K562 (cell line): ENCODE measurements around the gene STX19. TPM values are rescaled to one million over a fixed set of nuclear protein-coding genes. Genes with fewer than 3 reads are reported as not detected.
A peak's percentile ranks its signal among the peaks of the same experiment; 100 is the strongest.

Experiments
- ATAC-seq: fragments of 200-7000 bp; cut with Tn5 transposase; 3 replicates; pipeline ENCODE4 v1.9.1; 2020; ENCODE audit warnings: moderate library complexity
- BruUV-seq: library from RNA; stranded (reverse); fragments of 400-500 nt; replicated peaks from 2 replicates; lab custom pipeline; 2021; lab: Mats Ljungman, UMichigan
- CTCF ChIA-PET: fragments of 300-600 bp; formaldehyde crosslinking; extraction: SDS; loops from one replicate; lab custom pipeline; 2021; ENCODE audit warnings: low intra/inter-chr PET ratio; lab: Yijun Ruan, JAX
- POLR2A ChIA-PET: fragments of 300-600, 350-650 bp; sonication (Branson Sonifier 250); formaldehyde crosslinking; extraction: SDS; loops from one replicate; lab custom pipeline; 2021; ENCODE audit warnings: antibody characterized with exemption, inconsistent platforms; lab: Yijun Ruan, JAX
- DNase-seq, 4 experiments: peaks; one replicate each; pipeline versions ENCODE4 v3.0.0 to v3.0.0-alpha.2; 2011 to 2018; ENCODE audit warnings: low spot score in 3 of 4, mixed read lengths in 3 of 4; ENCODE audit errors: extremely low read depth in 1 of 4
- FAIRE-seq: peaks from 2 replicates; lab custom pipeline; 2011; peaks lifted over from hg19 to GRCh38; lab: Jason Lieb, UNC
- H2AFZ ChIP-seq: 2 replicates; pipeline ENCODE4 v1.6.0; 2011; ENCODE audit warnings: low read depth, low read length, control low read depth, inconsistent platforms
- H3K27ac ChIP-seq: fragments of 200-600 bp; 3 replicates; pipeline ENCODE4 v1.8.0; 2011; ENCODE audit warnings: low read depth, mild to moderate bottlenecking, control low read depth, inconsistent platforms, low read length, moderate library complexity, mixed read lengths; ENCODE audit errors: extremely low read depth
- H3K27me3 ChIP-seq, 2 experiments: fragments of 300-600 bp in 1 of 2; 2 replicates in 1 of 2; 3 replicates in 1 of 2; pipeline versions ENCODE4 v1.6.0 to v1.8.0; 2011; ENCODE audit warnings: inconsistent platforms in 2 of 2, low read length in 2 of 2, mild to moderate bottlenecking in 1 of 2, mixed read lengths in 1 of 2, moderate library complexity in 1 of 2; ENCODE audit not compliant: control insufficient read depth in 2 of 2, insufficient read depth in 2 of 2
- H3K36me3 ChIP-seq: fragments of 300-600 bp; 3 replicates; pipeline ENCODE4 v1.8.0; 2011; ENCODE audit warnings: mild to moderate bottlenecking, low read length, inconsistent platforms; ENCODE audit not compliant: control insufficient read depth, insufficient read depth
- H3K4me1 ChIP-seq, 2 experiments: fragments of 200-600 bp in 1 of 2; replicated peaks in 1 of 2; 2 replicates in 1 of 2; 3 replicates in 1 of 2; pipeline versions ENCODE4 v1.5.1 to v1.8.0; 2011; ENCODE audit warnings: inconsistent platforms in 2 of 2, low read length in 2 of 2, mild to moderate bottlenecking in 1 of 2, mixed read lengths in 1 of 2, moderate library complexity in 1 of 2; ENCODE audit not compliant: control insufficient read depth in 2 of 2, insufficient read depth in 2 of 2
- H3K4me2 ChIP-seq: 2 replicates; pipeline ENCODE4 v1.6.1; 2011; ENCODE audit warnings: low read length, control low read depth, inconsistent platforms, mixed read lengths; ENCODE audit not compliant: insufficient read depth
- H3K4me3 ChIP-seq: fragments of 200-600 bp; sonication (generic), shearing (Covaris generic); 2 replicates; pipeline ENCODE4 v1.5.1; 2016; ENCODE audit warnings: control low read depth, inconsistent platforms
- H3K79me2 ChIP-seq: fragments of 200-600 bp; 3 replicates; pipeline ENCODE4 v1.8.0; 2011; ENCODE audit warnings: low read length, inconsistent platforms; ENCODE audit not compliant: control insufficient read depth, insufficient read depth
- H3K9ac ChIP-seq, 2 experiments: 2 replicates each; pipeline versions ENCODE4 v1.6.0 to v1.6.1; 2011; ENCODE audit warnings: low read depth in 2 of 2, low read length in 2 of 2, control low read depth in 1 of 2, inconsistent platforms in 1 of 2, mild to moderate bottlenecking in 1 of 2, mixed read lengths in 1 of 2; ENCODE audit not compliant: insufficient read depth in 1 of 2
- H3K9me1 ChIP-seq: one replicate; pipeline ENCODE4 v1.6.0; 2011; ENCODE audit warnings: inconsistent platforms, mild to moderate bottlenecking, low read length, moderate library complexity; ENCODE audit not compliant: control insufficient read depth, insufficient read depth
- H3K9me3 ChIP-seq: replicated peaks from 2 replicates; pipeline ENCODE4 v1.5.1; 2011; ENCODE audit warnings: low read depth, low read length, inconsistent platforms; ENCODE audit not compliant: control insufficient read depth, insufficient read depth
- H4K20me1 ChIP-seq: replicated peaks from 2 replicates; pipeline ENCODE4 v1.6.1; 2011; ENCODE audit warnings: low read length, inconsistent platforms, mixed read lengths; ENCODE audit not compliant: control insufficient read depth, insufficient read depth
- ARID1B ChIP-seq: fragments of 450-650 bp; IDR thresholded peaks from 2 replicates; pipeline ENCODE4 v1.6.1; 2016; ENCODE audit warnings: antibody characterized with exemption, mild to moderate bottlenecking, inconsistent platforms
- C11orf30 ChIP-seq: fragments of 450-650 bp; IDR thresholded peaks from 2 replicates; pipeline ENCODE4 v1.6.1; 2016; ENCODE audit warnings: low read depth, mild to moderate bottlenecking
- CBFA2T3 ChIP-seq: fragments of 450-650 bp; IDR thresholded peaks from 2 replicates; pipeline ENCODE4 v1.6.1; 2017
- CEBPB ChIP-seq: fragments of 450-650 bp; IDR thresholded peaks from 2 replicates; pipeline ENCODE4 v1.6.1; 2016; ENCODE audit warnings: missing genetic modification characterization, missing compliant biosample characterization
- DPF2 ChIP-seq: fragments of 450-650 bp; IDR thresholded peaks from 2 replicates; pipeline ENCODE4 v1.6.1; 2016
- HDAC1 ChIP-seq, 2 experiments: fragments of 450-650 bp; IDR thresholded peaks; 2 replicates each; pipeline ENCODE4 v1.6.1; 2016 to 2017; ENCODE audit warnings: inconsistent platforms in 1 of 2, mild to moderate bottlenecking in 1 of 2, moderate library complexity in 1 of 2
- KDM1A ChIP-seq, 2 experiments: fragments of 450-650 bp; IDR thresholded peaks; 2 replicates each; pipeline ENCODE4 v1.6.1; 2016; ENCODE audit warnings: mild to moderate bottlenecking in 2 of 2
- MAFF ChIP-seq: IDR thresholded peaks from 2 replicates; pipeline ENCODE4 v1.6.1; 2012; ENCODE audit warnings: low read length, improper control_type of control experiment
- MAFG ChIP-seq: fragments of 450-650 bp; conservative IDR thresholded peaks from 2 replicates; pipeline ENCODE4 v1.6.1; 2016; ENCODE audit warnings: missing genetic modification characterization, missing compliant biosample characterization
- MAFK ChIP-seq: IDR thresholded peaks from 2 replicates; pipeline ENCODE4 v1.6.1; 2011; ENCODE audit warnings: low read length, improper control_type of control experiment
- MCM3 ChIP-seq: fragments of 450-650 bp; IDR thresholded peaks from 2 replicates; pipeline ENCODE4 v1.6.1; 2016
- NFE2 ChIP-seq: IDR thresholded peaks from 2 replicates; pipeline ENCODE4 v1.6.1; 2014; ENCODE audit warnings: antibody characterized with exemption, low read depth
- RCOR1 ChIP-seq, 2 experiments: IDR thresholded peaks; 2 replicates each; pipeline ENCODE4 v1.6.1; 2012; ENCODE audit warnings: low read depth in 2 of 2, low read length in 2 of 2, borderline replicate concordance in 1 of 2, improper control_type of control experiment in 1 of 2
- SIN3A ChIP-seq, 2 experiments: fragments of 150-350 bp in 1 of 2; IDR thresholded peaks; 2 replicates each; pipeline ENCODE4 v1.6.1; 2011 to 2016; ENCODE audit warnings: borderline replicate concordance in 2 of 2, low read depth in 2 of 2, low read length in 2 of 2, mild to moderate bottlenecking in 2 of 2, moderate library complexity in 2 of 2; ENCODE audit not compliant: control insufficient read depth in 1 of 2
- SMARCA4 ChIP-seq: fragments of 450-650 bp; IDR thresholded peaks from 2 replicates; pipeline ENCODE4 v1.6.1; 2016
- TAF15 ChIP-seq: fragments of 200-400 bp; formaldehyde crosslinking; IDR thresholded peaks from 2 replicates; pipeline ENCODE4 v1.6.1; 2017; ENCODE audit warnings: mild to moderate bottlenecking, low read depth, low read length, moderate library complexity
- ZNF316 ChIP-seq: fragments of 450-650 bp; IDR thresholded peaks from 2 replicates; pipeline ENCODE4 v1.6.1; 2016
- WGBS: fragments of 100-300 bp; shearing (Covaris generic); methylation state at CpG from one replicate; pipeline ENCODE4 v1.1.6; 2016; ENCODE audit warnings: low coverage, mixed read lengths; ENCODE audit not compliant: insufficient coverage; ENCODE audit errors: missing lambda C conversion rate; 5-methylcytosine and 5-hydroxymethylcytosine counted together
- in situ Hi-C: fragments of 300-500 bp; cut with MboI; formaldehyde crosslinking; loops from 4 replicates; pipeline ENCODE4 v1.15.0; 2018; ENCODE audit warnings: inconsistent platforms, mixed read lengths
- intact Hi-C: fragments of 100-400 bp; cut with micrococcal nuclease; formaldehyde crosslinking; loops from 2 replicates; pipeline ENCODE4 v1.14.2; 2022
- polyA plus RNA-seq, 8 experiments: library from polyadenylated mRNA; depleted of rRNA in 4 of 8; stranded (reverse) in 5 of 8; unstranded in 3 of 8; fragments of >200 nt; fragmentation: Nextera tagmentation in 2 of 8; fragmentation: Illumina TruSeq in 1 of 8; extraction: Ambion mirVana in 2 of 8; extraction: Trizol in 1 of 8; gene quantifications; 2 replicates each; pipeline versions ENCODE4 v1.2.1 to v1.2.3, GENCODE V29; 2011 to 2014; ENCODE audit warnings: inconsistent platforms in 1 of 8, missing spikeins in 1 of 8
- total RNA-seq, 7 experiments: library from RNA; depleted of rRNA in 6 of 7; stranded (reverse); fragments of >200 nt in 6 of 7; fragmentation: Illumina TruSeq in 2 of 7; extraction: Trizol in 2 of 7; gene quantifications; 2 replicates each; pipeline versions ENCODE4 v1.2.1 to v1.2.3, GENCODE V29; 2011 to 2021; ENCODE audit warnings: low replicate concordance in 1 of 7
- TF ChIP-seq, protein P1 (sequence below): fragments of 450-650 bp; conservative IDR thresholded peaks from 2 replicates; pipeline ENCODE4 v1.6.1; 2016; ENCODE audit warnings: missing genetic modification characterization, low read depth, mild to moderate bottlenecking, control low read depth, missing compliant biosample characterization

The STX19 gene
- total and polyA plus RNA-seq, 9 of the 15 experiments (the other 6 are each of a cell fraction or from before 2014, with no cell fraction given) = 0.04 TPM; not detected in 8

DNA sequence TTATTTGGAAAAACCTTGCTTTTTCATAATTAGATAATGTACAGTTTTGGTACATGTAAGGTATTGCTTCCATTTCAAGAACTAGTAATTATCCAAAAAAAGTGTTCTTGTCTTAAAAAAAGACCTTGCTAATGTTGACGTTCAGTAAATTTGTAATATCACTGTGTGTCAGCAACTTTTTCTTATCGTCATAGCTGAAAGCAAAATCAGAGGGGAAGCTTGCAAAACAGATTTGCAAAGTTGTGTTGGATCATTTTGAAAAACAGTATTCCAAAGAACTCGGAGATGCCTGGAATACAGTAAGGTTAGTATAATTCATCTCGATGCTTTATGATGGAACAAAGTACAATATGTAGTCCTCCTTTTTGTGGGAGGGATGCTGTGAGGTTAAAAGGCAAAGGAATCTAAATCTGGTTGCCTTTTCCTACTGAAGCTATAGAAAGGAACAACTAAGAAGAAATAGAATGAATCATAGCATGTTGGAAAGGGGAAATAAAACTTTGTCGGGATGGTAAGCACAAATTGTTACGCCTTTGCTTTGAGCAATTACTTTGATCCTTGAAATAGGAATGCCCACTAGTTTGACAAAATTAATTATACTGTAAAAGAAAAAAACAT is 36.0 kb upstream of the STX19 start:
- H3K79me2 ChIP-seq = peaks cover 29% of the 10 kb centered on the region
- peak overlapping the region in 1 of 2 experiments; percentile 80; a peak in 2 of 4 replicates for H3K9ac ChIP-seq
- H3K27me3 ChIP-seq = no peaks in the 10 kb centered on the region
- no peaks in the 10 kb centered on the region for H3K9me3 ChIP-seq
- intact Hi-C loops = loop anchor here (10.0 kb wide), 1 partner anchor 200 kb away; no protein-coding TSS in a partner anchor
- H3K4me3 ChIP-seq = peak overlapping the region; percentile 70
- CTCF ChIA-PET = no interaction called here
- H3K27ac ChIP-seq = peak overlapping the region; percentile 95; the same call in 2 of the 3 replicates
- H4K20me1 ChIP-seq = no peaks in the 10 kb centered on the region
- H3K9me1 ChIP-seq = no peaks in the 10 kb centered on the region
- H3K4me1 ChIP-seq = peaks cover 5% of the 10 kb centered on the region in 2 experiments; a peak in 2 of 5 replicates
- peak in 1 of 4 experiments; percentile 8 for DNase-seq
- TF ChIP-seq HDAC1 (IDR thresholded peaks at IDR 0.05) (peak in 1 of 2 experiments; percentile 72; a peak in 2 of 4 replicates), ARID1B (peak; percentile 30), CBFA2T3 (0 out of 2 replicates have a peak, but pooled peaks have one; percentile 14), RCOR1 (IDR thresholded peaks at IDR 0.05; ENCODE audit: borderline replicate concordance in 1 of 2, low read depth in 2 of 2, low read length in 2 of 2) (peak in 1 of 2 experiments; percentile 58; a peak in 1 of 4 replicates), C11orf30 (peak; percentile 89), CEBPB (tag) (0 out of 2 replicates have a peak, but pooled peaks have one; percentile 17), MAFF (peak; percentile 77; the same call in 1 of the 2 replicates), TAF15 (no peak), NFE2 (peak; percentile 87), DPF2 (peak; percentile 44; the same call in 1 of the 2 replicates), MCM3 (no peak), MAFK (peak; percentile 60; the same call in 1 of the 2 replicates), ZNF316 (peak; percentile 95), SIN3A (IDR thresholded peaks at IDR 0.05; ENCODE audit: borderline replicate concordance in 2 of 2, control insufficient read depth in 1 of 2, low read depth in 2 of 2, low read length in 2 of 2) (no peak), KDM1A (IDR thresholded peaks at IDR 0.05) (peak; percentile 89 to 91), MAFG (tag) (peak; percentile 88), SMARCA4 (peak; percentile 46; the same call in 1 of the 2 replicates)
- TF ChIP-seq, protein P1, sequence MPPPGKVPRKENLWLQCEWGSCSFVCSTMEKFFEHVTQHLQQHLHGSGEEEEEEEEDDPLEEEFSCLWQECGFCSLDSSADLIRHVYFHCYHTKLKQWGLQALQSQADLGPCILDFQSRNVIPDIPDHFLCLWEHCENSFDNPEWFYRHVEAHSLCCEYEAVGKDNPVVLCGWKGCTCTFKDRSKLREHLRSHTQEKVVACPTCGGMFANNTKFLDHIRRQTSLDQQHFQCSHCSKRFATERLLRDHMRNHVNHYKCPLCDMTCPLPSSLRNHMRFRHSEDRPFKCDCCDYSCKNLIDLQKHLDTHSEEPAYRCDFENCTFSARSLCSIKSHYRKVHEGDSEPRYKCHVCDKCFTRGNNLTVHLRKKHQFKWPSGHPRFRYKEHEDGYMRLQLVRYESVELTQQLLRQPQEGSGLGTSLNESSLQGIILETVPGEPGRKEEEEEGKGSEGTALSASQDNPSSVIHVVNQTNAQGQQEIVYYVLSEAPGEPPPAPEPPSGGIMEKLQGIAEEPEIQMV (tag) = no peak
- TF ChIP-seq, all 486 proteins: peak for 14
- no peak for FAIRE-seq
- peaks cover 17% of the 10 kb centered on the region for H3K36me3 ChIP-seq
- ATAC-seq = no peak
- peak overlapping the region; percentile 92 for H3K4me2 ChIP-seq
- WGBS = 23% methylated on average over 6 of the region's 6 CpGs
- in situ Hi-C loops = no loop called here
- peak overlapping the region; percentile 90 for H2AFZ ChIP-seq
- no TSS peak for BruUV-seq
- POLR2A ChIA-PET = interaction anchor here (0.6 to 1.4 kb wide), 3 partner anchors 34 to 91 kb away, joined by 3 to 6 read pairs (median 3); partner anchors contain the start of gene PROS1
